ENCODE data around the gene SLC6A4.

DNA sequence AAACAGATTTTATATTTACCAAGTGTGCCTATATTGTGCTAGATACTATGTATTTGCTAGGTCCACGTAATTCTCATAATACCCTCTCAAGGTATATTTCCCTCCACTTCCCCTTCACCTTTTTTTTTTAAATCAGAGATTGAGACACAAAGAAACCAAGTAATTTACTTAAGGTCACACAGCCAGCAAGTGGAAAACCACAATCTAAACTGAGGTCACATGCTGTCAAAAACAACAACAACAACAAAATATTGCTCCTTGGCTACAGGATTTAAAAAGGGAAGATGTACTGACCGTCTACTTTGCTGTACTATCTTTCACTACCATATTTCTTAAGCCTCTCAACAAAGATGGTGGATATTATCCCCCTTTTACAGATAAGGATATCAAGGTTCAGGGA, 40.4 kb upstream of the SLC6A4 start:
- TF ChIP-seq, protein P1, sequence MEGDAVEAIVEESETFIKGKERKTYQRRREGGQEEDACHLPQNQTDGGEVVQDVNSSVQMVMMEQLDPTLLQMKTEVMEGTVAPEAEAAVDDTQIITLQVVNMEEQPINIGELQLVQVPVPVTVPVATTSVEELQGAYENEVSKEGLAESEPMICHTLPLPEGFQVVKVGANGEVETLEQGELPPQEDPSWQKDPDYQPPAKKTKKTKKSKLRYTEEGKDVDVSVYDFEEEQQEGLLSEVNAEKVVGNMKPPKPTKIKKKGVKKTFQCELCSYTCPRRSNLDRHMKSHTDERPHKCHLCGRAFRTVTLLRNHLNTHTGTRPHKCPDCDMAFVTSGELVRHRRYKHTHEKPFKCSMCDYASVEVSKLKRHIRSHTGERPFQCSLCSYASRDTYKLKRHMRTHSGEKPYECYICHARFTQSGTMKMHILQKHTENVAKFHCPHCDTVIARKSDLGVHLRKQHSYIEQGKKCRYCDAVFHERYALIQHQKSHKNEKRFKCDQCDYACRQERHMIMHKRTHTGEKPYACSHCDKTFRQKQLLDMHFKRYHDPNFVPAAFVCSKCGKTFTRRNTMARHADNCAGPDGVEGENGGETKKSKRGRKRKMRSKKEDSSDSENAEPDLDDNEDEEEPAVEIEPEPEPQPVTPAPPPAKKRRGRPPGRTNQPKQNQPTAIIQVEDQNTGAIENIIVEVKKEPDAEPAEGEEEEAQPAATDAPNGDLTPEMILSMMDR (IDR thresholded peaks at IDR 0.05): no peak
- TF ChIP-seq POLR2AphosphoS5 (IDR thresholded peaks at IDR 0.05; ENCODE audit: low read depth, low read length): no peak
- TF ChIP-seq EZH2phosphoT487 (IDR thresholded peaks at IDR 0.05; ENCODE audit: borderline replicate concordance, low read depth): no peak
- no peak for TF ChIP-seq EP300 (IDR thresholded peaks at IDR 0.05; ENCODE audit: borderline replicate concordance in 1 of 2, low read depth in 1 of 2, low read length in 1 of 2)
- TF ChIP-seq RAD21 (IDR thresholded peaks at IDR 0.05; ENCODE audit: low read length): no peak
- TF ChIP-seq, protein P2, sequence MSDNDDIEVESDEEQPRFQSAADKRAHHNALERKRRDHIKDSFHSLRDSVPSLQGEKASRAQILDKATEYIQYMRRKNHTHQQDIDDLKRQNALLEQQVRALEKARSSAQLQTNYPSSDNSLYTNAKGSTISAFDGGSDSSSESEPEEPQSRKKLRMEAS (IDR thresholded peaks at IDR 0.05; ENCODE audit: low read depth): no peak
